HG02763 (cell line): ENCODE results near the gene DHX29.

Source experiments
- ATAC-seq: cut with Tn5 transposase; IDR thresholded peaks from one replicate; pipeline ENCODE4 v1.9.1; 2021; ENCODE audit warnings: mild to moderate bottlenecking, moderate library complexity; ENCODE audit not compliant: unreplicated experiment

DHX29 gene

DNA sequence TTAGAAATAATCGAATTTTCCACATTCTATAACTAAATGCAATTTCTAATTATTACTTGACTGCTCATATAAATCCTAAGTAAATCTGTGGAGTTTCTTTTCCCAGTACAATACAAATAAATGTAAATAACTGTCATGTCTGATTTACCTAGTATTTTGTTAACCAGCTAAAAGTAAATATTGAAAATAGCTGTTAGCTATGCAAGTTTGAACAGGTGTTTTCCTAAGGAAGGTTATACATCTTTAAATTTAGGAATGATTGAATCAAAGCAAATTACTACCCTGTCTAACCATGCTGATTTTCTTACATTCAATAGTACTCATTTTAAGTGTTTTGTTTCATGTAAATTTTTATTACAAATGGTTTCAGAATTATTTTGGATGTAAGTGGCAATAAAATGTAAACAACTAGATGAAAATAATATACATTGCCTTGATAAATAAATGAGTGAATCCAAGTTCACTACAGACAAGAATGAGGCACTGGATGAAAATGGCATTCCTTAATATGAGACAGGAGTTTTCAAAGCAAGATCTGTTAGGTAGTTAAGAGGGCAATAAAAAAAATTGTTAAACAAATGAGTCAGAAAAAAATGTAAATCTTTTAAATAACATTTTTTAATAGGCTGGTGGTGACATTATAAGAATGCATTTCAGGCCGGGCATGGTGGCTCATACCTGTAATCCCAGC, 96.2 kb downstream of the DHX29 start:
- no peak for ATAC-seq
